Measurements from ENCODE around the gene CAPG. TPM values are rescaled to one million over a fixed set of nuclear protein-coding genes. Genes with fewer than 3 reads are reported as not detected.

CAPG gene
- total RNA-seq, 1 donor from 2014 or later, result 22.4 TPM

DNA sequence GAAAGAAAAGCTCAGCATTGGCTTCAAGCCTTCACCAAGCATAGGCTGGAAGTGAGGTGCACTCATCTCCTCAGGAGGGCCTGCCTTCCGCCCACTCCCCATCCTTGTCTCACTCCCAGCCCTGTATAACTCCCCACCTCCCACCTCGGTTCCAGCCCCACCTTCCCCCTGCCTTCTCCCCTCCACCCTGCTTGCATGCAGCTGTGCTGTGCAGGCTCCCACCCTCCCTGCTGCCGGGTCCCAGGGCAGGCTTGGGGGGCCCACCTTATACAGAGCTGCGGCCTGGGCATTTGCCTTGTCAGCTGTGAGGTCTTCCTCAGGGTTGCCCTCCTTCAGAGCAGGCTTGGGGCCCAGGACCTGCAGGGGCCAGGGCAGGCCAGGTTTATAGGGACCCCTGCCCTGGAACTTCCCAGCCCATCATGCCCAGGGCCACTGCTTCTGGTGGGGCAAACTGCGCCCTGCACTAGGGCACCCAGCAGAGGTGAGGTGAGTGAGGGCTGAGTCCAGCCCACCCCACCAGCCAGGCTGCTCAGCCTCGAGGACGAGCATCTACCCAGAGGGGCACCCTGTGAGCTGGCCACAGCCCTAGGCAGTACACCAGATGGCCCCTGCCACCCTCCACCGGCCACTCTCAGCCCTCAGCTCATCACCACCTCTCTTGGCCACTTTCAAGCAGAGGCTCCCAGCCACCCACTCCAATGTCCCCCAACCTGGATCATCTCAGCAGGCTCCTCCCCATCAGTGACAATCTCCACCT is 11.6 kb downstream of the CAPG start:
- no peaks in the 10 kb centered on the region for H3K36me3 ChIP-seq (ENCODE audit: control insufficient read depth in 3 of 3, insufficient read depth in 3 of 3, low read length in 3 of 3)

DNA sequence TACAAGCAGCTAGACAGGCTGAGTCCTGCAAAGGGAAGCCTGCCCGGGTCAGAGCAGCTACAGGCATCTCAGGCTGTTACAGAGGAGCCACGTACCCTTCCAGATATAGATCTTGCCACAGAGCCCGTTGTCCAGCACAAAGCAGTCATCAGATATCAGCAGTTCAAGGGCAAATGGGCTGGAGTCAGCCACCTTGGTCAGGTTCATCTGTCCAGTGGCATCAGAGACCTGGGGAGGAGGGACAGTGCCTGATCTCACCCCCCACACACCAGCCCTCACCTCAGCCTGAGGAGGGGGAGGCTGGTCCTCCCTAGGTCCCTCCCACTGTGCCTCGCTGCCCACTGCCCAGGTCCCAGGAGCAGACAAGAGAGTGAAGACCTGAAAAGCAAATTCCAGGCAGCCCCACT is 12.2 kb downstream of the CAPG start:
- Histone ChIP-seq H3K9me3 (ENCODE audit: control insufficient read depth in 3 of 3, low read length in 3 of 3) (no peaks in the 10 kb centered on the region), H3K27me3 (ENCODE audit: control insufficient read depth in 3 of 3, insufficient read depth in 3 of 3, low read length in 3 of 3) (no peaks in the 10 kb centered on the region), H3K36me3 (ENCODE audit: control insufficient read depth in 3 of 3, insufficient read depth in 3 of 3, low read length in 3 of 3) (no peaks in the 10 kb centered on the region), H3K4me3 (ENCODE audit: low read length in 3 of 3) (no peak overlapping the region), H3K4me1 (ENCODE audit: control insufficient read depth in 3 of 3, insufficient read depth in 3 of 3, low read length in 3 of 3) (peaks cover 10 to 15% (median 13%) of the 10 kb centered on the region in 3 donors), H3K9ac (ENCODE audit: low read depth in 1 of 3, low read length in 3 of 3) (no peak overlapping the region), H3K27ac (ENCODE audit: low read depth, low read length) (no peak overlapping the region)

More for the DNA sequence above, 11.6 kb downstream of the CAPG start:
- Histone ChIP-seq H3K27me3 (ENCODE audit: control insufficient read depth in 3 of 3, insufficient read depth in 3 of 3, low read length in 3 of 3) (no peaks in the 10 kb centered on the region), H3K4me1 (ENCODE audit: control insufficient read depth in 3 of 3, insufficient read depth in 3 of 3, low read length in 3 of 3) (peaks cover 10 to 15% (median 13%) of the 10 kb centered on the region in 3 donors), H3K4me3 (ENCODE audit: low read length in 3 of 3) (no peak overlapping the region), H3K27ac (ENCODE audit: low read depth, low read length) (no peak overlapping the region), H3K9ac (ENCODE audit: low read depth in 1 of 3, low read length in 3 of 3) (no peak overlapping the region), H3K9me3 (ENCODE audit: control insufficient read depth in 3 of 3, low read length in 3 of 3) (no peaks in the 10 kb centered on the region)

- H3K27ac ChIP-seq (ENCODE audit: low read depth, low read length), result no peak overlapping the region
- peaks cover 10 to 15% (median 13%) of the 10 kb centered on the region in 3 donors for H3K4me1 ChIP-seq (ENCODE audit: control insufficient read depth in 3 of 3, insufficient read depth in 3 of 3, low read length in 3 of 3)
- H3K36me3 ChIP-seq (ENCODE audit: control insufficient read depth in 3 of 3, insufficient read depth in 3 of 3, low read length in 3 of 3), result peaks cover 0 to 3% (median 1%) of the 10 kb centered on the region in 3 donors
- no peaks in the 10 kb centered on the region for H3K27me3 ChIP-seq (ENCODE audit: control insufficient read depth in 3 of 3, insufficient read depth in 3 of 3, low read length in 3 of 3)
- H3K9ac ChIP-seq (ENCODE audit: low read depth in 1 of 3, low read length in 3 of 3), result peak overlapping the region in 1 of 3 donors; percentile 33
- H3K9me3 ChIP-seq (ENCODE audit: control insufficient read depth in 3 of 3, low read length in 3 of 3), result no peaks in the 10 kb centered on the region
- no peak overlapping the region for H3K4me3 ChIP-seq (ENCODE audit: low read length in 3 of 3)
Measured at GRCh38 chr2:85396531-85397470, 13.4 kb downstream of the CAPG start.

DNA sequence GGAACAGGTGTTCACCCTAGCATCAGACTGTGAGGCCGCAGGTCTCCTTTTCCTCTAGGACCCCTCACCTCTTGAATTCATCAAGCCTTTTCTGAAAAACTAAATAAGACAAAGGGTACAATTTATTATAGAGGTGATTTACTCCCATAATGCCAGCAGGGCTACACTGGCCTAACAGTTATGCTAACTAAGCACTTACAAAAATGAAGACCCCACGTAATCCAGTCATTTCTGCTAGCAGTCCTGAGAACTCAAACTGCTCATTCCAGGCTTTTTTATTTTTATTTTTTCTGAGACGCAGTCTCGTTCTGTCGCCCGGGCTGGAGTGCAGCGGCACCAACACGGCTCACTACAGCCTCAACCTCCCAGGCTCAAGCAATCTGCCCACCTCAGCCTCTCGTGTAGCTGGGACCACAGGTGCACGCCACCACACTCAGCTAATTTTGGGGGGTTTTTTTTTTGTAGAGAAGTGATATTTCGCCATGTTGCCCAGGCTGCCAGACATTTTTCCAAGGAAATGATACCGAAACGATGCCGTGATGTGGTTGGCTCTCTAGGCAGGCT is 14.2 kb downstream of the CAPG start:
- H3K27ac ChIP-seq (ENCODE audit: low read depth, low read length), result no peak overlapping the region

DNA sequence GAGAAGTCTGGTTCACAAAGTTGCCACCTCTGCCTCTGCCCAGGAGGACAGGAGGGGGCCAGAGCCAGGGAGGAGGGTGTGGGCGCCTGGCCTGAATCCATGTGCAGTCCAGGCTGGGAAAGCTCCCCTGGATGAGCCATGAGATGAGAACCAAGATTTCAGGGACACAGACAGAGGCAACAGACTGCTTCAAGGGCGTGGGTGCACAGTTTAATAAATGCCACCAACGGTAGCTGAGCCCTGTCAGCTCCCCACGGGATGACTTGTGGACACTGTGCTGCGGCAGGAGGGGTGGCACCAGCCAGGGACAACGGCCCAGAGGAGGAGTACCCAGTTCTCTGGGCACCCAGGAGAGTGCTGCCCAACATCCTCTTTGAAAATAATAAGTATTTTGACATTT is 15.2 kb downstream of the CAPG start:
- Histone ChIP-seq H3K9ac (ENCODE audit: low read depth in 1 of 3, low read length in 3 of 3) (no peak overlapping the region), H3K4me3 (ENCODE audit: low read length in 3 of 3) (no peak overlapping the region), H3K36me3 (ENCODE audit: control insufficient read depth in 3 of 3, insufficient read depth in 3 of 3, low read length in 3 of 3) (peaks cover 10 to 18% (median 14%) of the 10 kb centered on the region in 3 donors)

More for the DNA sequence above, 14.2 kb downstream of the CAPG start:
- H3K9ac ChIP-seq (ENCODE audit: low read depth in 1 of 3, low read length in 3 of 3), result no peak overlapping the region
- H3K4me3 ChIP-seq (ENCODE audit: low read length in 3 of 3), result no peak overlapping the region
- H3K9me3 ChIP-seq (ENCODE audit: control insufficient read depth in 3 of 3, low read length in 3 of 3), result no peaks in the 10 kb centered on the region
- no peaks in the 10 kb centered on the region for H3K27me3 ChIP-seq (ENCODE audit: control insufficient read depth in 3 of 3, insufficient read depth in 3 of 3, low read length in 3 of 3)
- peaks cover 10 to 15% (median 13%) of the 10 kb centered on the region in 3 donors for H3K4me1 ChIP-seq (ENCODE audit: control insufficient read depth in 3 of 3, insufficient read depth in 3 of 3, low read length in 3 of 3)
- H3K36me3 ChIP-seq (ENCODE audit: control insufficient read depth in 3 of 3, insufficient read depth in 3 of 3, low read length in 3 of 3), result peaks cover 1 to 8% (median 4%) of the 10 kb centered on the region in 3 donors

GRCh38 chr2:85394261-85394681 is 15.9 kb downstream of the CAPG start:
- Histone ChIP-seq H3K36me3 (ENCODE audit: control insufficient read depth in 3 of 3, insufficient read depth in 3 of 3, low read length in 3 of 3) (peaks cover 16 to 25% (median 21%) of the 10 kb centered on the region in 3 donors), H3K4me3 (ENCODE audit: low read length in 3 of 3) (no peak overlapping the region), H3K9me3 (ENCODE audit: control insufficient read depth in 3 of 3, low read length in 3 of 3) (no peaks in the 10 kb centered on the region), H3K27ac (ENCODE audit: low read depth, low read length) (no peak overlapping the region), H3K27me3 (ENCODE audit: control insufficient read depth in 3 of 3, insufficient read depth in 3 of 3, low read length in 3 of 3) (no peaks in the 10 kb centered on the region), H3K9ac (ENCODE audit: low read depth in 1 of 3, low read length in 3 of 3) (peak overlapping the region in 1 of 3 donors; percentile 1), H3K4me1 (ENCODE audit: control insufficient read depth in 3 of 3, insufficient read depth in 3 of 3, low read length in 3 of 3) (peaks cover 10 to 15% (median 13%) of the 10 kb centered on the region in 3 donors)

More for the DNA sequence above, 15.2 kb downstream of the CAPG start:
- H3K27me3 ChIP-seq (ENCODE audit: control insufficient read depth in 3 of 3, insufficient read depth in 3 of 3, low read length in 3 of 3), result no peaks in the 10 kb centered on the region
- no peaks in the 10 kb centered on the region for H3K9me3 ChIP-seq (ENCODE audit: control insufficient read depth in 3 of 3, low read length in 3 of 3)
- H3K4me1 ChIP-seq (ENCODE audit: control insufficient read depth in 3 of 3, insufficient read depth in 3 of 3, low read length in 3 of 3), result peaks cover 10 to 15% (median 13%) of the 10 kb centered on the region in 3 donors
- no peak overlapping the region for H3K27ac ChIP-seq (ENCODE audit: low read depth, low read length)

GRCh38 chr2:85393836-85394235 is 16.3 kb downstream of the CAPG start:
- Histone ChIP-seq H3K4me1 (ENCODE audit: control insufficient read depth in 3 of 3, insufficient read depth in 3 of 3, low read length in 3 of 3) (peaks cover 10 to 15% (median 13%) of the 10 kb centered on the region in 3 donors), H3K36me3 (ENCODE audit: control insufficient read depth in 3 of 3, insufficient read depth in 3 of 3, low read length in 3 of 3) (peaks cover 20 to 29% (median 26%) of the 10 kb centered on the region in 3 donors), H3K4me3 (ENCODE audit: low read length in 3 of 3) (no peak overlapping the region), H3K9me3 (ENCODE audit: control insufficient read depth in 3 of 3, low read length in 3 of 3) (no peaks in the 10 kb centered on the region), H3K27ac (ENCODE audit: low read depth, low read length) (no peak overlapping the region), H3K27me3 (ENCODE audit: control insufficient read depth in 3 of 3, insufficient read depth in 3 of 3, low read length in 3 of 3) (no peaks in the 10 kb centered on the region), H3K9ac (ENCODE audit: low read depth in 1 of 3, low read length in 3 of 3) (peak overlapping the region in 1 of 3 donors; percentile 1)

- Histone ChIP-seq H3K4me1 (ENCODE audit: control insufficient read depth in 3 of 3, insufficient read depth in 3 of 3, low read length in 3 of 3) (peaks cover 10 to 15% (median 13%) of the 10 kb centered on the region in 3 donors), H3K9me3 (ENCODE audit: control insufficient read depth in 3 of 3, low read length in 3 of 3) (no peaks in the 10 kb centered on the region), H3K4me3 (ENCODE audit: low read length in 3 of 3) (no peak overlapping the region), H3K27ac (ENCODE audit: low read depth, low read length) (no peak overlapping the region), H3K27me3 (ENCODE audit: control insufficient read depth in 3 of 3, insufficient read depth in 3 of 3, low read length in 3 of 3) (no peaks in the 10 kb centered on the region), H3K36me3 (ENCODE audit: control insufficient read depth in 3 of 3, insufficient read depth in 3 of 3, low read length in 3 of 3) (peaks cover 30 to 48% (median 46%) of the 10 kb centered on the region in 3 donors), H3K9ac (ENCODE audit: low read depth in 1 of 3, low read length in 3 of 3) (no peak overlapping the region)
Measured at GRCh38 chr2:85390941-85391669, 19.1 kb downstream of the CAPG start.

DNA sequence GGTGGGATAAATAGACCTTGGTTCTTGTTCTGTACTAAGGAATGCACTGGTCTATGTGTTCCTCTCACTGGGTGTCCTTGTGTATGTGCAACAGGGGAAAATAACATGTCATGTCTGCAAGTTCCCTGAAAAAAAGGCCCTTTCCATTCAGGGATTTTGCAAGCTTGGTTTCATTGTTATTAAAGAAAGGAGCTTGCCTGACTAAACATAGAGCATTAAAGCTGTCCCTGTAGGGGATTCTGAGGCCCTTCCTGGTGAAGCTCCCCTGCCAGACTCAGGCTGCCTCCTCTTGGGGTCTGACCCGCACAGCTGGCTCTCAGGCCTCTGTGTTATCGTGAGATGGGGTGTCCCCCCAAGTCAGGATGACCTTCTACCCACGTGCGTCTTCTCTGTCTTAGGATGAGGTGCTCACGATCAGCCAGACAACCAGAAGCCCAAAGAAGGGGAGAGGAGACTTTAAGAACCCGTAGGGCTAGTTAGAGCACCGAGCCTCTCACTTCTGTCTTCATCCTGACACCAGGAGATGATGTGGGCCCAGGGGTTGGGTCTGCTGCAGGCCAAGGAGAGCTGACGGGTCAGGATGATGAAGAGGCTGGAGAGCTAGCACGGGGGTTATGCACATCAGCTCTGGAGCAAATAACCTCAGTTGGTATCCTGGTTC is 21.2 kb downstream of the CAPG start:
- Histone ChIP-seq H3K36me3 (ENCODE audit: control insufficient read depth in 3 of 3, insufficient read depth in 3 of 3, low read length in 3 of 3) (peaks cover 41 to 67% (median 56%) of the 10 kb centered on the region in 3 donors), H3K9ac (ENCODE audit: low read depth in 1 of 3, low read length in 3 of 3) (no peak overlapping the region), H3K9me3 (ENCODE audit: control insufficient read depth in 3 of 3, low read length in 3 of 3) (no peaks in the 10 kb centered on the region), H3K27ac (ENCODE audit: low read depth, low read length) (no peak overlapping the region), H3K4me3 (ENCODE audit: low read length in 3 of 3) (no peak overlapping the region), H3K4me1 (ENCODE audit: control insufficient read depth in 3 of 3, insufficient read depth in 3 of 3, low read length in 3 of 3) (peaks cover 3 to 4% (median 3%) of the 10 kb centered on the region in 3 donors), H3K27me3 (ENCODE audit: control insufficient read depth in 3 of 3, insufficient read depth in 3 of 3, low read length in 3 of 3) (no peaks in the 10 kb centered on the region)

Data from skeletal muscle tissue (tissue), 4 donors.